Peyer's patch (tissue), 4 donors: ENCODE data around the gene PSMB11. TPM values are rescaled to one million over a fixed set of nuclear protein-coding genes. Genes with fewer than 3 reads are reported as not detected.

Experiments
- DNase-seq, 3 donors: peaks; one replicate each; pipeline ENCODE4 v3.0.0-alpha.2; 2017 to 2019
- H3K27ac ChIP-seq, 4 donors: fragments of 200-600 bp; sonication (generic); one replicate each; pipeline ENCODE4 v1.5.1; 2016 to 2019
- H3K27me3 ChIP-seq, 2 donors: fragments of 200-600 bp; sonication (generic); one replicate each; pipeline ENCODE4 v1.5.1; 2019
- H3K36me3 ChIP-seq, 3 donors: fragments of 200-600 bp; sonication (generic); one replicate each; pipeline ENCODE4 v1.5.1; 2016 to 2019
- H3K4me1 ChIP-seq, 4 donors: fragments of 200-600 bp; sonication (generic); one replicate each; pipeline ENCODE4 v1.5.1; 2016 to 2019
- H3K4me3 ChIP-seq, 4 donors: fragments of 200-600 bp; sonication (generic); 1 replicate in 3 of 4; 2 replicates in 1 of 4; pipeline ENCODE4 v1.5.1; 2016 to 2019; ENCODE audit warnings: mild to moderate bottlenecking in 1 of 4
- H3K9me3 ChIP-seq, 4 donors: fragments of 200-600 bp; sonication (generic); one replicate each; pipeline ENCODE4 v1.5.1; 2016 to 2019; ENCODE audit warnings: mild to moderate bottlenecking in 1 of 4
- POLR2A ChIP-seq, 2 donors: fragments of 450-650 bp; IDR thresholded peaks; one replicate each; pipeline ENCODE4 v1.5.1; 2017; ENCODE audit warnings: antibody characterized with exemption in 2 of 2, mild to moderate bottlenecking in 2 of 2, moderate library complexity in 2 of 2
- total RNA-seq, 4 donors: library from RNA; depleted of rRNA; stranded (reverse); fragments of >200 nt; gene quantifications; one replicate each; pipeline ENCODE4 v1.1.0, GENCODE V29; 2016
- TF ChIP-seq, protein P1 (sequence below), 6 experiments: fragments of 450-650 bp in 4 of 6; fragments of 200-600 bp in 2 of 6; sonication (generic) in 1 of 6; IDR thresholded peaks; one replicate each; pipeline ENCODE4 v1.5.1; 2017 to 2019; ENCODE audit warnings: antibody characterized with exemption in 6 of 6, mild to moderate bottlenecking in 3 of 6, moderate library complexity in 1 of 6

PSMB11 gene
- total RNA-seq, 4 donors from 2014 or later: not detected

DNA sequence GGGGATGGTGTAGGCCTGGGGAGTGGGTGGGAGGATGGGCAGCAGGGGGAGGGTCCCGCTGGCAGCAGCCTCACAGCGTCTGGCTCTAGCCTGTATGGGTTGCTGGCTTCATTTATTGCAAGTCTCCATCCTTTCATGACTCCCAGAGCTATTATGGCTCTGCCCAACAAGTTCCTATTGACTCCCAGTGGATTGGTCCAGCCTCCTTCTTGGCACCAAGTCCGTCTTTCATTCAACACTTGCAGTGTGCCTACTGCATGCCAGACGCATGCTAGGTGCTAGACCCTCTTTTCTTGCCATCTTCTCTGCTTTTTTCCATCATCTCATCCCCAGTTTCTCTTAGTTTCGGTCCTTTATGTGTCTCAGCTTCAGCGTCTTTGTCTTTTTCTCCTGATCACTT lies 1.1 kb downstream of the PSMB11 start:
- TF ChIP-seq POLR2A (IDR thresholded peaks at IDR 0.05): no peak
- TF ChIP-seq, protein P1, sequence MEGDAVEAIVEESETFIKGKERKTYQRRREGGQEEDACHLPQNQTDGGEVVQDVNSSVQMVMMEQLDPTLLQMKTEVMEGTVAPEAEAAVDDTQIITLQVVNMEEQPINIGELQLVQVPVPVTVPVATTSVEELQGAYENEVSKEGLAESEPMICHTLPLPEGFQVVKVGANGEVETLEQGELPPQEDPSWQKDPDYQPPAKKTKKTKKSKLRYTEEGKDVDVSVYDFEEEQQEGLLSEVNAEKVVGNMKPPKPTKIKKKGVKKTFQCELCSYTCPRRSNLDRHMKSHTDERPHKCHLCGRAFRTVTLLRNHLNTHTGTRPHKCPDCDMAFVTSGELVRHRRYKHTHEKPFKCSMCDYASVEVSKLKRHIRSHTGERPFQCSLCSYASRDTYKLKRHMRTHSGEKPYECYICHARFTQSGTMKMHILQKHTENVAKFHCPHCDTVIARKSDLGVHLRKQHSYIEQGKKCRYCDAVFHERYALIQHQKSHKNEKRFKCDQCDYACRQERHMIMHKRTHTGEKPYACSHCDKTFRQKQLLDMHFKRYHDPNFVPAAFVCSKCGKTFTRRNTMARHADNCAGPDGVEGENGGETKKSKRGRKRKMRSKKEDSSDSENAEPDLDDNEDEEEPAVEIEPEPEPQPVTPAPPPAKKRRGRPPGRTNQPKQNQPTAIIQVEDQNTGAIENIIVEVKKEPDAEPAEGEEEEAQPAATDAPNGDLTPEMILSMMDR (IDR thresholded peaks at IDR 0.05): no peak
- peak in 1 of 3 donors; percentile 16 for DNase-seq
- no peaks in the 10 kb centered on the region for H3K9me3 ChIP-seq
- H3K4me1 ChIP-seq: peaks cover 0 to 7% (median 0%) of the 10 kb centered on the region in 4 donors
- H3K27ac ChIP-seq: no peak overlapping the region
- no peak overlapping the region for H3K4me3 ChIP-seq
- no peaks in the 10 kb centered on the region for H3K36me3 ChIP-seq
- no peaks in the 10 kb centered on the region for H3K27me3 ChIP-seq

DNA sequence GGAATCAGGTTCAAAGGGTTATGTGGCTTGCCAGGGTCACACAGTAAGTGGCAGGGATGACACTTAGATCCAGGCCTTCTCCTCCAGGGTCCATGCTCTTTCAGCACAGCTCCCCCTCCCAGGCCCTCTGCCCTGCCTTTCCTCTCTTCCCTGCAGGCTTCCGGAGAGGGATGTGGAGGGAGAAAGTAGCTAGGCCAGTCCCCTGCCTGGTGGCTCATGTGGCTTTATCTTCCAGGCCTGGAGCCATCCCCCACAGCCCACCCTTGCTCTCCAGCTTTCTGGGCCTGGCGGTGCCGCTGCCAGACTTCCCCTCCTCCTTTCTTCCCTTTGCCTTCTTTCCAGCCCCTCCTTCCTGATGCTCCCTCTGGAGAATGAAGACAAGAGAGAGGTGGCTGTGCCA lies 1.7 kb downstream of the PSMB11 start:
- Histone ChIP-seq H3K9me3 (no peaks in the 10 kb centered on the region), H3K27ac (no peak overlapping the region), H3K4me3 (no peak overlapping the region), H3K36me3 (no peaks in the 10 kb centered on the region), H3K27me3 (no peaks in the 10 kb centered on the region), H3K4me1 (peaks cover 0 to 7% (median 0%) of the 10 kb centered on the region in 4 donors)
- peak in 1 of 3 donors; percentile 16 for DNase-seq
- TF ChIP-seq POLR2A (IDR thresholded peaks at IDR 0.05): no peak
- TF ChIP-seq, protein P1 (IDR thresholded peaks at IDR 0.05): no peak

DNA sequence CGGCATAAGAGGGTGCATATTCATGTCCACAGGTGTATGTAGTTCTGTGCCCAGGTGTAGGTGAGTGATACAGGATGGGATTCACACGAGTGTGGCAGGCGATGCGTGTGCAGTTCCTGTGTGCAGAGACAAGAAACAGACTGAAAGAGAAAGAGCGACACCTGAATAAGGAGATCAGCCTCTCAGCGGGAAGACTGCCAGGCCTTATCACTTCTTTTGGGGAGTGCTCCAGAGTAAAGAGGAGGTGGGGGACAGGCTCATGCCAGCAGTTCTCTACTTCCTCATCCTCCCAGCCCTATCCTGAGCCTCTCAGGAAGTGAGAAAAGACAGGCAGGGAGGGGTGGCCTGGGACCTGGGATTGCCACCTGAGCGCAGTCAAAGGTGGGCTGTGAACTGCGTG lies 2.8 kb downstream of the PSMB11 start:
- H3K4me3 ChIP-seq: no peak overlapping the region
- no peak for DNase-seq
- peaks cover 0 to 7% (median 0%) of the 10 kb centered on the region in 4 donors for H3K4me1 ChIP-seq
- no peaks in the 10 kb centered on the region for H3K27me3 ChIP-seq
- H3K27ac ChIP-seq: no peak overlapping the region
- no peaks in the 10 kb centered on the region for H3K9me3 ChIP-seq
- TF ChIP-seq, protein P1 (IDR thresholded peaks at IDR 0.05): no peak
- no peak for TF ChIP-seq POLR2A (IDR thresholded peaks at IDR 0.05)
- no peaks in the 10 kb centered on the region for H3K36me3 ChIP-seq

DNA sequence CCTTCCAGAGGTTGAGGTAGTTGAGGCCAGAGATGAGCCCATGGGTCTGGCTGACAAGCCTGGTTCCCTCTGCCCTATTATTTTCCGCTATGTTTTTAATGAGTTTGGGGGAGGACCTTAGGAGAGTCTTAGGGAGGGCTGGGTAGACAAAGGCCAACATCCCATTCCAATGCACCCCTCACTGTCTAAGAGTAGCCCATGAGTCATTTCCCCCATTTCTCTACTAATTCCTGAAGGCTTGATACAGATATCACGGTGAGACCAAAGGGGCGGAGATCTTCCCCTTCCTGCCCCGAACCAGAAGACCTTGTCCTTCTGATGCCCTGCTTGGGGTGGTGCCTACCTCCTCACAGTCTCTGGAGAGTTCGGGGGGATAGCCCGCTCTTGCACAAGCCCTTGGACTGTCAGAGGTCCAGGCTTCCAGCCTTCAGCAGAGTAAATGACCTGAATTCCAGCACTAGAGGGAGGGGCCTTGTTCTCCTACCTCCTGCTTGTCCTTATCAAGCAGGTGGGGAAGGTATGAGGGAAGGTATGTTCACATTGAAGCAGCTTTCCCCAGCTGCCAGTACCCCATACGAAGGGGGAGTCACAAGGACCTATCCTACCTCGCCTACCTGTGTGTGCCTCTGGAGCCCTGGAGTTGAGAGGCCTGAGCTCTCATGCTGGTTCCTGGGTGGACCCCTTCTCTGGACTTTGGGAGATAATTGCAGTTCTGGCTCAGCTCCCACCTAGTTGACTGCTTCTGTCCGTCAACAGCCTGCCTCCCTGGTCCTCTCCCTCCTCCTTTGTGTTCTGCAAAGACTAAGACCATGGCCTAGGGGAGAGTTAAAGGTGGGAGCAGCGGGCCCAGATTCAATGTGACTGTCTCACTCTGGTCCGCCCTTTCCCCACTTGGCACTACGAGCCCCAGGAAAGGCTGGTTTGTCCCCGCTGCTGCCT lies 3.7 kb downstream of the PSMB11 start:
- no peak for TF ChIP-seq POLR2A (IDR thresholded peaks at IDR 0.05)
- no peaks in the 10 kb centered on the region for H3K27me3 ChIP-seq
- no peak overlapping the region for H3K27ac ChIP-seq
- H3K36me3 ChIP-seq: no peaks in the 10 kb centered on the region
- no peak overlapping the region for H3K4me3 ChIP-seq
- DNase-seq: peak in 1 of 3 donors; percentile 20
- peaks cover 0 to 7% (median 0%) of the 10 kb centered on the region in 4 donors for H3K4me1 ChIP-seq
- no peaks in the 10 kb centered on the region for H3K9me3 ChIP-seq

DNA sequence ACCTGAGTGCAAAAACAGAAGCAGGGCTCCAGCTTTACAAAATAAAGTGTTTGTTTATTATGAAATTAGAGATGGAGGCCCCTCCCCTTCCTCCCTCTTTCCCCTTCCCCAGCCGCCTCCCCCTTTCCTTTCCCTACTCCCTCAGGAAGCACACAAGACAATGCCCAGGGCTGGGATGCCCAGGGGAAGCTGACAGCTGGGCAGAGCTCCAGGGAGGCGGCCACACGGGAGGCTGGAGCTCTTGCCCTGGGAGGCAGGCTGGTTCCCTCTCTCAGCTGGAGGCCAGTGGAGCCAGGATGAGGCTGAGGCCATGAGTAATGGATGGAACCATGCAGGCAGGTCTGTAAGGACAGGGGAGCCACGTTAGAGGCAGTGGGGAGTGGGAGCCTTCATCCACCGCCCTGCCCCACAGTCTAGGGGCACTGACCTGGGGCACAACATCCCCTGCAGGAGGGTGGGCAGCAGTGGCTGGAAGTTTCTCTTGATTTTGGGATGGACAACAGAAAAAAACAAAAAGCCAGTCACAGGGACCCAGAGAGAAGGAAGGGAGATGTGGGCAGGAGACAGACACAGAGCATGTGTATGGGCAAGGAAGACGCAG lies 5.1 kb downstream of the PSMB11 start:
- Histone ChIP-seq H3K27ac (no peak overlapping the region), H3K4me3 (no peak overlapping the region), H3K36me3 (no peaks in the 10 kb centered on the region), H3K4me1 (peaks cover 0 to 7% (median 0%) of the 10 kb centered on the region in 4 donors), H3K9me3 (no peaks in the 10 kb centered on the region), H3K27me3 (no peaks in the 10 kb centered on the region)
- TF ChIP-seq POLR2A (IDR thresholded peaks at IDR 0.05): no peak
- TF ChIP-seq, protein P1 (IDR thresholded peaks at IDR 0.05): no peak
- DNase-seq: peak in 1 of 3 donors; percentile 34
